Measurements from ENCODE around the gene NCAPD2.

NCAPD2 gene, protein sequence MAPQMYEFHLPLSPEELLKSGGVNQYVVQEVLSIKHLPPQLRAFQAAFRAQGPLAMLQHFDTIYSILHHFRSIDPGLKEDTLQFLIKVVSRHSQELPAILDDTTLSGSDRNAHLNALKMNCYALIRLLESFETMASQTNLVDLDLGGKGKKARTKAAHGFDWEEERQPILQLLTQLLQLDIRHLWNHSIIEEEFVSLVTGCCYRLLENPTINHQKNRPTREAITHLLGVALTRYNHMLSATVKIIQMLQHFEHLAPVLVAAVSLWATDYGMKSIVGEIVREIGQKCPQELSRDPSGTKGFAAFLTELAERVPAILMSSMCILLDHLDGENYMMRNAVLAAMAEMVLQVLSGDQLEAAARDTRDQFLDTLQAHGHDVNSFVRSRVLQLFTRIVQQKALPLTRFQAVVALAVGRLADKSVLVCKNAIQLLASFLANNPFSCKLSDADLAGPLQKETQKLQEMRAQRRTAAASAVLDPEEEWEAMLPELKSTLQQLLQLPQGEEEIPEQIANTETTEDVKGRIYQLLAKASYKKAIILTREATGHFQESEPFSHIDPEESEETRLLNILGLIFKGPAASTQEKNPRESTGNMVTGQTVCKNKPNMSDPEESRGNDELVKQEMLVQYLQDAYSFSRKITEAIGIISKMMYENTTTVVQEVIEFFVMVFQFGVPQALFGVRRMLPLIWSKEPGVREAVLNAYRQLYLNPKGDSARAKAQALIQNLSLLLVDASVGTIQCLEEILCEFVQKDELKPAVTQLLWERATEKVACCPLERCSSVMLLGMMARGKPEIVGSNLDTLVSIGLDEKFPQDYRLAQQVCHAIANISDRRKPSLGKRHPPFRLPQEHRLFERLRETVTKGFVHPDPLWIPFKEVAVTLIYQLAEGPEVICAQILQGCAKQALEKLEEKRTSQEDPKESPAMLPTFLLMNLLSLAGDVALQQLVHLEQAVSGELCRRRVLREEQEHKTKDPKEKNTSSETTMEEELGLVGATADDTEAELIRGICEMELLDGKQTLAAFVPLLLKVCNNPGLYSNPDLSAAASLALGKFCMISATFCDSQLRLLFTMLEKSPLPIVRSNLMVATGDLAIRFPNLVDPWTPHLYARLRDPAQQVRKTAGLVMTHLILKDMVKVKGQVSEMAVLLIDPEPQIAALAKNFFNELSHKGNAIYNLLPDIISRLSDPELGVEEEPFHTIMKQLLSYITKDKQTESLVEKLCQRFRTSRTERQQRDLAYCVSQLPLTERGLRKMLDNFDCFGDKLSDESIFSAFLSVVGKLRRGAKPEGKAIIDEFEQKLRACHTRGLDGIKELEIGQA (N-terminal part only)

GRCh38 chr12:6493497-6494257 lies at the start of gene NCAPD2:
Gene NCAPD2, plus strand, starts transcription at chr12:6494102. Its CDS starts 997 bp downstream, at chr12:6495099.
- no peak for FAIRE-seq

DNA sequence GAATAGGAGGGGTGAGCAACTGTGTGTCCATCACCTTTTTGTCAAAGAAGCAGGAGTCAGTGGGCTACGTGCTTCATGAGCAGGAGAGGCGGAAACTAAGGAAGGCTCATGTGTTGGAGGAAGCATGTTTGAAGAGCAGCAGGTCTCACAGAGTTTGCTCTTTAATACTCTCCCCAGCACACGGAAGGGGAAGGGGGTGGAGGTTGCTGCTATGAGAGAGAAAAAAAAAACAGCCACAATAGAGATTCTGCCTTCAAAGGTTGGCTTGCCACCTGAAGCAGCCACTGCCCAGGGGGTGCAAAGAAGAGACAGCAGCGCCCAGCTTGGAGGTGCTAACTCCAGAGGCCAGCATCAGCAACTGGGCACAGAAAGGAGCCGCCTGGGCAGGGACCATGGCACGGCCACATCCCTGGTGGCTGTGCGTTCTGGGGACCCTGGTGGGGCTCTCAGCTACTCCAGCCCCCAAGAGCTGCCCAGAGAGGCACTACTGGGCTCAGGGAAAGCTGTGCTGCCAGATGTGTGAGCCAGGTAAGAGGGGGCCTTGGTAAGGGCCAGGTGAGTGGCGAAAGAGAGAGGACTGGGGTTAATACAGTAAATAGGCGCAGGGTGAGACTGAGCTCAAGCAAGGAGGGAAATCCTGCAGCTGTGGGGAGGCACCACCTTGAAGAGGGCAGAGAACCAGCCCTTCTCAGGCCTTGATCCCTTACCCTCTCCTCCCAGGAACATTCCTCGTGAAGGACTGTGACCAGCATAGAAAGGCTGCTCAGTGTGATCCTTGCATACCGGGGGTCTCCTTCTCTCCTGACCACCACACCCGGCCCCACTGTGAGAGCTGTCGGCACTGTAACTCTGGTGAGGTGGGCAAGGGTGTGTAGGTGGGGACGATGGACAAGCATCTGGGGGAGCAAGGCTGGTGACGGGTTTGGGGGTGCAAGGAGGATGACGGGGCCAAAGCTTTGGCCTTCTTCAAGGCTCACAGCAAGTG lies 48.9 kb upstream of the NCAPD2 start, which contains the start of gene CD27:
Gene CD27 (plus strand): TSS at position 252 of the 985 bp plus-strand sequence. CDS start 141 bp downstream, at position 393.
- FAIRE-seq: no peak

DNA sequence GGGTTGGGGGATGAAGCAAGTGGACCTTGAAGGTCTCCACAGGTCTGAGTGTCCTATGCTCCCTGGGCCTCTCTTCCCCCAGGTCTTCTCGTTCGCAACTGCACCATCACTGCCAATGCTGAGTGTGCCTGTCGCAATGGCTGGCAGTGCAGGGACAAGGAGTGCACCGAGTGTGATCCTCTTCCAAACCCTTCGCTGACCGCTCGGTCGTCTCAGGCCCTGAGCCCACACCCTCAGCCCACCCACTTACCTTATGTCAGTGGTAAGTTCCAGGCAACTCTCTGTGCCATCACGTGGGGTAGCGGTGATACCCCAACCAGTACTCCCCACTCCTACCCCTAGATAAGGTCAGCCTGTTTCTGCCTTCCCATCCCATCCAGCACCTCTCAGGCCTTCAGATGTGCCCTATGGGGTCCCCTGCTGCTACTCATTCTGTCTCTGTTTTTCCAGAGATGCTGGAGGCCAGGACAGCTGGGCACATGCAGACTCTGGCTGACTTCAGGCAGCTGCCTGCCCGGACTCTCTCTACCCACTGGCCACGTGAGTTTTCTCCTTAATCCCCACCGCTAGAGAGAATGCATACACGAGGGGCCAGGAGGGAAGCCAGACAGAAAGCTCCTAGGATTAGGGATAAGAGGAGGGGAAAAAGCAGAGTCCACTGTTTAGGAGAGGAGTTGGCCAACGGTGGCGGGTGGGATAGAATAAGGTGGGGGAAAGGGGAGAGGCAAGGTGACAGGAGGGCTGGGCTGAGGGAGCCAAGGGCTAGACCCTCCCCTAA lies 43.6 kb upstream of the NCAPD2 start:
- FAIRE-seq: no peak

- FAIRE-seq: no peak
Measured at GRCh38 chr12:6450869-6451347, 43.0 kb upstream of the NCAPD2 start.

DNA sequence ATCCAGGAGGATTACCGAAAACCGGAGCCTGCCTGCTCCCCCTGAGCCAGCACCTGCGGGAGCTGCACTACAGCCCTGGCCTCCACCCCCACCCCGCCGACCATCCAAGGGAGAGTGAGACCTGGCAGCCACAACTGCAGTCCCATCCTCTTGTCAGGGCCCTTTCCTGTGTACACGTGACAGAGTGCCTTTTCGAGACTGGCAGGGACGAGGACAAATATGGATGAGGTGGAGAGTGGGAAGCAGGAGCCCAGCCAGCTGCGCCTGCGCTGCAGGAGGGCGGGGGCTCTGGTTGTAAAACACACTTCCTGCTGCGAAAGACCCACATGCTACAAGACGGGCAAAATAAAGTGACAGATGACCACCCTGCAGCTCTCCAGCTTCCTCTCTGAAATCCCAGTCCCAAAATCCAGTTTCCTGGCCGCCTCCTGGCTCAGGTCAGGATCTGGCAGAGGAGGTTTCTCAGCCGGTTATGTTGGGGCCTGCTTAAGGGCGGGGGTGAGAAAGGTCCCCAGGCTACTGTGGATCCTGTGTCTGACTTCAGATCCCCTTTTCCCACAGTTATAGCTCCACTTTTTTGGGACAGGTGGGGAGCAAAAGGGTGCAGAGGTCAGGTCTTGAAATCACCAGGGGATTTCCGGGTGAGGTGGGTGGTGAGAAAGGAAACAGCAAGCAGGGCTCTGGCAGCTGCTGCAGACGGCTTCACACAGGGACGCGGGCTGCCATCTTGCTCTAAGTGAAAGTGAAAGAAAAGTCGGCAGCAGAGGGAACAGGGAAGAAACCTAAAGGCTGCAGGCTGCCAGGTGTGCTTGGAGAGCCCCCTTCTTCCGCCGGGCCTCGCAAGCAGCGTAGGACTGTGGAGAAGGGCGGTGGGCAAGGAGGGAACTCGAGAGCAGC lies 42.3 kb upstream of the NCAPD2 start, which contains the start of gene TAPBPL:
Gene TAPBPL (plus strand): TSS at position 695 of the 897 bp plus-strand sequence. CDS start 207 bp downstream, outside the sequence.
- no peak for FAIRE-seq

GRCh38 chr12:6452245-6452943 lies 41.5 kb upstream of the NCAPD2 start:
- FAIRE-seq: no peak

GRCh38 chr12:6452944-6453630 lies 40.8 kb upstream of the NCAPD2 start:
- FAIRE-seq: no peak

DNA sequence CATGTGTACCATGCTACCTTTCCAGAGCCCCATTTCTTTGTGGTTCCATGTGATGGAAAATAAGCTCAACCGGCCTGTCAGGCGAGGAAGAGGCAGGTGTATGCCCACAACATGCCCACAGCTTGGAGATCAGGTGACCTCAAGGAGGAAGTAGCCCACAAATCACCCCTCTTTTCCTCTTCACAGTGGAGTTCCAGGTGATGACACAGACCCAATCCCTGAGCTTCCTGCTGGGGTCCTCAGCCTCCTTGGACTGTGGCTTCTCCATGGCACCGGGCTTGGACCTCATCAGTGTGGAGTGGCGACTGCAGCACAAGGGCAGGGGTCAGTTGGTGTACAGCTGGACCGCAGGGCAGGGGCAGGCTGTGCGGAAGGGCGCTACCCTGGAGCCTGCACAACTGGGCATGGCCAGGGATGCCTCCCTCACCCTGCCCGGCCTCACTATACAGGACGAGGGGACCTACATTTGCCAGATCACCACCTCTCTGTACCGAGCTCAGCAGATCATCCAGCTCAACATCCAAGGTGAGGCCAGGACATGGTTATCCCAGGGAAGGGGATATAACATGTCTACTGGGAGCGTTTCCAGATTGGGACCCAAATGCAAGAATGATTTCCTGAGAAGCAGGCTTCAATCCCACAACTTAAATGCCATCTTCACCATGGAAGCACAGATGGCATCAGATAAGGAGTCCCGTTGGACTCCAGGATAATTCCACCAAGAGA lies 36.5 kb upstream of the NCAPD2 start:
- no peak for FAIRE-seq

DNA sequence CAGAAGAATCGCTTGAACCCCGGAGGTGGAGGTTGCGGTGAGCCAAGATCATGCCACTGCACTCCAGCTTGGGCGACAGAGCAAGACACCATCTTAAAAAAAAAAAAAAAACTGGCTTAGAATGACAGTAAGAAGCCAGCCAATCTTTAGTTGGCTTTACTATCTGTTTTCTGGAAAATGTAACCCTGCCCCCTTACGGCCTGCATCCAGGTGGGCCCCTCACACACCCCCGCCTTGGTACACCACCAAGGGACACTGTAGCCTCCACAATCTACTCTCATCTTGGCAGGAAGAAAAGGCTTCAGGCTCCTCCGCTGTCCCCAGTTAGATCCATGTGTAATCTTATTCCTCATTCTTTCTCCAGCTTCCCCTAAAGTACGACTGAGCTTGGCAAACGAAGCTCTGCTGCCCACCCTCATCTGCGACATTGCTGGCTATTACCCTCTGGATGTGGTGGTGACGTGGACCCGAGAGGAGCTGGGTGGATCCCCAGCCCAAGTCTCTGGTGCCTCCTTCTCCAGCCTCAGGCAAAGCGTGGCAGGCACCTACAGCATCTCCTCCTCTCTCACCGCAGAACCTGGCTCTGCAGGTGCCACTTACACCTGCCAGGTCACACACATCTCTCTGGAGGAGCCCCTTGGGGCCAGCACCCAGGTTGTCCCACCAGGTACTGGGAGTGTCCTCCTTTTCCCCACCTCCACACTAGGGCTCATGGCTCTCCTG lies 35.5 kb upstream of the NCAPD2 start:
- no peak for FAIRE-seq

GRCh38 chr12:6459004-6459337 lies 34.9 kb upstream of the NCAPD2 start:
- no peak for FAIRE-seq

GRCh38 chr12:6460751-6461371 lies 33.0 kb upstream of the NCAPD2 start:
- no peak for FAIRE-seq

DNA sequence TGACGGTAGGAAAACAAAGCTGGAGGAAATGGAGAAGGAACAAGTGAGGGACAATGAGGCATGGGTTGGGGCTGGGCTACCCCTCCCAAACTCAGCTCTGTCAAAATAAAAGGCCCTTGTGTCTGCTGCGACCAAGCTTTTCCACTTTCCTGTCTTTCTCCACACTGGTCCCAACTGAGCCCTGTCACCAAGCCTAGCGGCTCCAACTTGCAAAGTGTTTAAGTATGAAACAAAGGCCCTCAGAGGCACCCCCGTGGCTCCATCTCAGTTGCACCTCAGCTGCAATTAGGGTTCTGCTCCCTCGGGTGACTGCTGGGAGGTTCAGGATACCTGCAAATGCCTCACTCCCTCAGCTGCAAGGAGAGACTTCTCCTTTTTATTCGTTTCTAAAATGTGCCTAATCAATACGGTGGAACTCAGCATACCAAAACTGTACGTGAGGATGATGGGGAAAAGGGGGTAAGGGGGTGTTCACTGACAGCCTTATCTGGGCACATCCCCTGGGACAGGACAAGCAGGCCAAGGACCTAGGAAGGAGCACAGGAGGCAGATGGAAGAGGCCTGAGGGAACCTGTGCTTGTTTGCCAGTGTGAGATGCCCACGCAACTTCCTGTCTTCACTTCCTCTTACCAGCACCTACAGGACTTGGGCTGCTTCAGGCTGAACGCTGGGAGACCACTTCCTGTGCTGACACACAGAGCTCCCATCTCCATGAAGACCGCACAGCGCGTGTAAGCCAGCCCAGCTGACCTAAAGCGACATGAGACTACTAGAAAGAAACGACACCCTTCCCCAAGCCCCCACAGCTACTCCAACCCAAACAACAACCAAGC lies 32.3 kb upstream of the NCAPD2 start:
- no peak for FAIRE-seq

- no peak for FAIRE-seq
Measured at GRCh38 chr12:6462234-6462995, 31.5 kb upstream of the NCAPD2 start.

- no peak for FAIRE-seq
Measured at GRCh38 chr12:6463216-6463615, 30.7 kb upstream of the NCAPD2 start.

Measured in TTC549 (cell line).